Keratinocyte (primary cell): ENCODE measurements around the gene MYT1. TPM values are rescaled to one million over a fixed set of nuclear protein-coding genes. Genes with fewer than 3 reads are reported as not detected.

Experiments used
- DNase-seq: peaks from one replicate; pipeline ENCODE4 v3.0.0-alpha.2; 2011; ENCODE audit warnings: low read depth, missing footprints, low spot score
- FAIRE-seq: peaks from 2 replicates; lab custom pipeline; 2011; peaks lifted over from hg19 to GRCh38; lab: Jason Lieb, UNC
- H2AFZ ChIP-seq: 2 replicates; pipeline ENCODE4 v1.6.0; 2012; ENCODE audit warnings: low read length, control low read depth, inconsistent platforms; ENCODE audit not compliant: control insufficient read depth
- H3K27ac ChIP-seq: 2 replicates; pipeline ENCODE4 v1.5.1; 2011; ENCODE audit warnings: low read length; ENCODE audit not compliant: control insufficient read depth, insufficient read depth
- H3K27me3 ChIP-seq: 3 replicates; pipeline ENCODE4 v1.6.0; 2011; ENCODE audit warnings: low read length; ENCODE audit not compliant: control insufficient read depth, insufficient read depth; ENCODE audit errors: extremely low read depth
- H3K36me3 ChIP-seq, 2 experiments: 2 replicates in 1 of 2; 3 replicates in 1 of 2; pipeline ENCODE4 v1.5.1; 2011; ENCODE audit warnings: low read length in 2 of 2, mild to moderate bottlenecking in 1 of 2; ENCODE audit not compliant: control insufficient read depth in 2 of 2, insufficient read depth in 2 of 2; ENCODE audit errors: extremely low read depth in 1 of 2
- H3K4me1 ChIP-seq: 3 replicates; pipeline ENCODE4 v1.5.1; 2011; ENCODE audit warnings: low read length; ENCODE audit not compliant: control insufficient read depth, insufficient read depth; ENCODE audit errors: extremely low read depth
- H3K4me2 ChIP-seq: 3 replicates; pipeline ENCODE4 v1.6.0; 2011; ENCODE audit warnings: low read depth, low read length; ENCODE audit not compliant: control insufficient read depth, insufficient read depth; ENCODE audit errors: extremely low read depth
- H3K4me3 ChIP-seq, 3 experiments: fragments of 200-600 bp in 1 of 3; sonication (generic) in 1 of 3; 2 replicates in 2 of 3; 3 replicates in 1 of 3; pipeline ENCODE4 v1.5.1; 2011 to 2016; ENCODE audit warnings: low read length in 3 of 3, mild to moderate bottlenecking in 3 of 3, control low read depth in 2 of 3, inconsistent platforms in 1 of 3, low read depth in 1 of 3, mixed read lengths in 1 of 3, mixed run types in 1 of 3, moderate library complexity in 1 of 3; ENCODE audit not compliant: control insufficient read depth in 2 of 3, insufficient read depth in 2 of 3; ENCODE audit errors: extremely low read depth in 1 of 3
- H3K79me2 ChIP-seq: 2 replicates; pipeline ENCODE4 v1.6.0; 2012; ENCODE audit warnings: low read length; ENCODE audit not compliant: control insufficient read depth, insufficient read depth
- H3K9ac ChIP-seq: 3 replicates; pipeline ENCODE4 v1.6.0; 2011; ENCODE audit warnings: low read length; ENCODE audit not compliant: control insufficient read depth, insufficient read depth; ENCODE audit errors: extremely low read depth
- H3K9me1 ChIP-seq: 3 replicates; pipeline ENCODE4 v1.6.0; 2011; ENCODE audit warnings: low read length; ENCODE audit not compliant: control insufficient read depth, insufficient read depth; ENCODE audit errors: extremely low read depth
- H3K9me3 ChIP-seq: 2 replicates; pipeline ENCODE4 v1.5.1; 2012; ENCODE audit warnings: low read depth, low read length; ENCODE audit not compliant: control insufficient read depth
- H4K20me1 ChIP-seq: 3 replicates; pipeline ENCODE4 v1.6.0; 2011; ENCODE audit warnings: low read length; ENCODE audit not compliant: control insufficient read depth, insufficient read depth; ENCODE audit errors: extremely low read depth
- CTCF ChIP-seq, 3 experiments: IDR thresholded peaks in 1 of 3; conservative IDR thresholded peaks in 1 of 3; optimal IDR thresholded peaks in 1 of 3; 2 replicates in 2 of 3; 3 replicates in 1 of 3; pipeline versions ENCODE3 to v1.5.1; 2011; ENCODE audit warnings: low read length in 3 of 3, mild to moderate bottlenecking in 3 of 3, moderate library complexity in 2 of 3, control low read depth in 1 of 3, inconsistent platforms in 1 of 3; ENCODE audit not compliant: insufficient read depth in 2 of 3; ENCODE audit errors: extremely low read depth in 1 of 3
- EZH2 ChIP-seq: IDR thresholded peaks from one replicate; pipeline ENCODE4 v1.6.1; 2012; ENCODE audit warnings: inconsistent platforms, mild to moderate bottlenecking, low read length, moderate library complexity
- dilution Hi-C: fragments of 300-500 bp; cut with MboI; formaldehyde crosslinking; loops from one replicate; pipeline ENCODE4 v1.7.0; 2020; ENCODE audit warnings: low sequenced_read_pairs; ENCODE audit not compliant: extremely low pct_ligation_motif_present
- polyA plus RNA-seq, 5 experiments: library from polyadenylated mRNA; depleted of rRNA in 3 of 5; stranded (reverse) in 3 of 5; stranded (forward) in 1 of 5; unstranded in 1 of 5; fragments of >200 nt; gene quantifications; 1 replicate in 1 of 5; 2 replicates in 3 of 5; 3 replicates in 1 of 5; pipeline versions ENCODE4 v1.2.1 to v1.2.3, GENCODE V29; 2011 to 2012; ENCODE audit warnings: missing spikeins in 2 of 5, low read depth in 1 of 5, low replicate concordance in 1 of 5

Gene MYT1
- polyA plus RNA-seq, 1 donor (not counting 4 experiments of a cell fraction or from before 2014, with no cell fraction given): not detected

- FAIRE-seq: no peak
- H3K9ac ChIP-seq: no peak overlapping the region
- no peak overlapping the region for H3K4me2 ChIP-seq
- H4K20me1 ChIP-seq: no peaks in the 10 kb centered on the region
- H3K9me3 ChIP-seq: no peaks in the 10 kb centered on the region
- H3K4me1 ChIP-seq: no peaks in the 10 kb centered on the region
- dilution Hi-C loops: no loop called here
- H2AFZ ChIP-seq: no peak overlapping the region
- H3K27ac ChIP-seq: no peak overlapping the region
- H3K27me3 ChIP-seq: peaks cover 42% of the 10 kb centered on the region
- no peak for DNase-seq
- no peak for TF ChIP-seq CTCF (optimal IDR thresholded peaks at IDR 0.05 in 1 of 3, IDR thresholded peaks at IDR 0.05 in 1 of 3, conservative IDR thresholded peaks at IDR 0.05 in 1 of 3; ENCODE audit: extremely low read depth in 1 of 3, insufficient read depth in 2 of 3, low read length in 3 of 3)
- TF ChIP-seq EZH2: no peak
- no peaks in the 10 kb centered on the region for H3K9me1 ChIP-seq
- no peaks in the 10 kb centered on the region for H3K36me3 ChIP-seq
- no peak overlapping the region for H3K4me3 ChIP-seq
- no peaks in the 10 kb centered on the region for H3K79me2 ChIP-seq
Observed at GRCh38 chr20:64160118-64160517, 4.1 kb upstream of the MYT1 start.

- no peak for FAIRE-seq
Observed at GRCh38 chr20:64160526-64161355, 3.5 kb upstream of the MYT1 start.

More at GRCh38 chr20:64160526-64161355, 3.5 kb upstream of the MYT1 start:
- dilution Hi-C loops: no loop called here
- H4K20me1 ChIP-seq: no peaks in the 10 kb centered on the region
- no peak overlapping the region for H3K9ac ChIP-seq
- H3K4me1 ChIP-seq: no peaks in the 10 kb centered on the region
- H3K79me2 ChIP-seq: no peaks in the 10 kb centered on the region
- peaks cover 43% of the 10 kb centered on the region for H3K27me3 ChIP-seq
- no peak overlapping the region for H3K4me3 ChIP-seq
- H3K4me2 ChIP-seq: no peak overlapping the region
- no peak overlapping the region for H3K27ac ChIP-seq
- H3K9me1 ChIP-seq: no peaks in the 10 kb centered on the region
- H2AFZ ChIP-seq: no peak overlapping the region
- DNase-seq: no peak
- no peaks in the 10 kb centered on the region for H3K36me3 ChIP-seq
- TF ChIP-seq CTCF (optimal IDR thresholded peaks at IDR 0.05 in 1 of 3, IDR thresholded peaks at IDR 0.05 in 1 of 3, conservative IDR thresholded peaks at IDR 0.05 in 1 of 3; ENCODE audit: extremely low read depth in 1 of 3, insufficient read depth in 2 of 3, low read length in 3 of 3): no peak
- TF ChIP-seq EZH2: no peak
- no peaks in the 10 kb centered on the region for H3K9me3 ChIP-seq
